ENCODE measurements around the gene TRIM45.

The TRIM45 gene

DNA sequence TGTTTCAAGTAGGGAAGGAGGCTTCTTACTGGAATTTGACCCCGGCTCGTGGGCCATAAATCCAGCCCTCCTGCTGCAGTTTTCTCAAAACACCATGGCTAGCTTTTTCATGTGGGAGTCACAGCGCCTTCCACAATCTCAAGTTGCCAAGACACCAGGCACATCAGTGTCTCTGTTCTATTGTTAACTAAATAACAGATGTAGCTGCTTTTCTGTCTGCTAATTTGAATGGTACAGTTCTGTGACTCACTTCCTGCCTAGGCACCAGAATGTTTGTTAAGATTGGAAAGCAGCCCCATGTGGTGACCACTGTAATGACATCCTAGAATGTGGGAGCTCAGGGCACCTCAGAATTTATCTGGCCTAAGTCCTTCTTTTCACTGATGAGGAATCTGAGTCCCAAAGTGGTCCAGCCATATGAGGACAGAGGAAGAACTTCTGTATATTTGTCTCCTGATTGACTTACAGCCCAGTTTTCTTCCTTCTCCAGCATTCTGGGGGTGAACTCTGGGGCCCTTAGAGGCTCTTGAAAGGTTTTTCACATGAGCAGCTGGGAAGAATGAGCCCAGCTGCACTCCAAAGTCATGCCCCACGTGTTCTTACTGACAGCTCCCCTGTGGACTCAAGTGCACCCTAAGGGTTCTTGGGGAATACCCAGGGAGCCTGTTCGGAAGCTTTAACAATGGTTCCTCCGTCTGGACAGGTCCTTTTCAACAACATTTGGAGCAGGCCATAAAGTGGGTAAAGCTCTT lies 27.5 kb downstream of the TRIM45 start:
- no peaks in the 10 kb centered on the region for H3K9me3 ChIP-seq (ENCODE audit: severe bottlenecking)
- ATAC-seq (ENCODE audit: low read depth) (peak; percentile 49), DNase-seq (ENCODE audit: low spot score) (no peak)
- H3K4me3 ChIP-seq (ENCODE audit: severe bottlenecking) = no peak overlapping the region
- no peaks in the 10 kb centered on the region for H3K27me3 ChIP-seq (ENCODE audit: insufficient read depth, poor library complexity, severe bottlenecking)
- peaks cover 23% of the 10 kb centered on the region for H3K4me1 ChIP-seq (ENCODE audit: insufficient read depth, poor library complexity, severe bottlenecking)
- TF ChIP-seq, protein P1, sequence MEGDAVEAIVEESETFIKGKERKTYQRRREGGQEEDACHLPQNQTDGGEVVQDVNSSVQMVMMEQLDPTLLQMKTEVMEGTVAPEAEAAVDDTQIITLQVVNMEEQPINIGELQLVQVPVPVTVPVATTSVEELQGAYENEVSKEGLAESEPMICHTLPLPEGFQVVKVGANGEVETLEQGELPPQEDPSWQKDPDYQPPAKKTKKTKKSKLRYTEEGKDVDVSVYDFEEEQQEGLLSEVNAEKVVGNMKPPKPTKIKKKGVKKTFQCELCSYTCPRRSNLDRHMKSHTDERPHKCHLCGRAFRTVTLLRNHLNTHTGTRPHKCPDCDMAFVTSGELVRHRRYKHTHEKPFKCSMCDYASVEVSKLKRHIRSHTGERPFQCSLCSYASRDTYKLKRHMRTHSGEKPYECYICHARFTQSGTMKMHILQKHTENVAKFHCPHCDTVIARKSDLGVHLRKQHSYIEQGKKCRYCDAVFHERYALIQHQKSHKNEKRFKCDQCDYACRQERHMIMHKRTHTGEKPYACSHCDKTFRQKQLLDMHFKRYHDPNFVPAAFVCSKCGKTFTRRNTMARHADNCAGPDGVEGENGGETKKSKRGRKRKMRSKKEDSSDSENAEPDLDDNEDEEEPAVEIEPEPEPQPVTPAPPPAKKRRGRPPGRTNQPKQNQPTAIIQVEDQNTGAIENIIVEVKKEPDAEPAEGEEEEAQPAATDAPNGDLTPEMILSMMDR (IDR thresholded peaks at IDR 0.05; ENCODE audit: poor library complexity, severe bottlenecking) = peak; percentile 52
- peak overlapping the region; percentile 83 for H3K27ac ChIP-seq (ENCODE audit: poor library complexity, severe bottlenecking)
- H3K36me3 ChIP-seq (ENCODE audit: low read depth) = peaks cover 76% of the 10 kb centered on the region

DNA sequence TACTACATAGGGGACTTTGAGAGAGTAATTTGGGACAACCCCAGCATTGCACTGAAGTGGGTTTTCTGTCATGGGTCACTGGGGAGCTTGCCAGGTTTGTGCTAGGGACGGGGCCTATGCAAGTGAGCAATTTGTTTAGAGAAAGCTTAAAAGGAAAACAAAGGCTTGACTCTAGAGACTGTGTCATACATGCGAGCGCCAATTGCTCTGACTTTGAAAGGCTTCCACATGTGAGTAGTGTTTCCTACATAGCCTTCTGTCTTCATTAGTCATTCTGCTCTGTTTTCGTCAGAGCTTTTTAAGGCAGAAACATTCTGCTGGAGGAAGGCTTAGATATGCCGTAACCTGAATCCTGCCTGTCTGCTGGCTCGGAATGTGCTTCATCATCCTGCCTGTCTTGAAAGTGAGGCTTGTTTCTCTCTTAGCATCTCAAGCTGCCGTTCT lies 28.4 kb downstream of the TRIM45 start:
- H3K4me3 ChIP-seq (ENCODE audit: severe bottlenecking) = no peak overlapping the region
- peak; percentile 72 for DNase-seq (ENCODE audit: low spot score)
- peaks cover 72% of the 10 kb centered on the region for H3K36me3 ChIP-seq (ENCODE audit: low read depth)
- peak overlapping the region; percentile 83 for H3K27ac ChIP-seq (ENCODE audit: poor library complexity, severe bottlenecking)
- peaks cover 23% of the 10 kb centered on the region for H3K4me1 ChIP-seq (ENCODE audit: insufficient read depth, poor library complexity, severe bottlenecking)
- peak; percentile 97 for ATAC-seq (ENCODE audit: low read depth)
- H3K27me3 ChIP-seq (ENCODE audit: insufficient read depth, poor library complexity, severe bottlenecking) = no peaks in the 10 kb centered on the region
- TF ChIP-seq, protein P1 (IDR thresholded peaks at IDR 0.05; ENCODE audit: poor library complexity, severe bottlenecking) = no peak
- H3K9me3 ChIP-seq (ENCODE audit: severe bottlenecking) = no peaks in the 10 kb centered on the region

DNA sequence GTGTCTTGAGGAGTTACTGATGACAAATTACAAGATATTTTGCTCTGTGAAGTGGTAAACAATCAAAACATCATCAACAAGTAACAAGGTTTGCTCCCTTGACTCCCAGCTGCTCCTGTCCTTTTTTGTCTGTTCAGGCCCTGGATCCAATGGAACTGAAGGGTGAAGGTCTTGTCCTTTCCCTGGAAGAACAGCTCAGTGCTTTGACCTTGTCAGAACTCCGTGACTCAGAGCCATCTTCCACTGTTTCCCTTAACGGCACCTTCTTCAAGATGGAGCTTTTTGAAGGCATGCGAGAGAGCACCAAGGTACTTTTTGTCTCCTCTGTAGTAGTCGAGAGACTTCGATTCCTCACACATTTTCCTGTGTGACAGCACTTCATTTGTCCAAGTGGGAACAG lies 29.0 kb downstream of the TRIM45 start:
- Histone ChIP-seq H3K27me3 (ENCODE audit: insufficient read depth, poor library complexity, severe bottlenecking) (no peaks in the 10 kb centered on the region), H3K4me3 (ENCODE audit: severe bottlenecking) (no peak overlapping the region), H3K27ac (ENCODE audit: poor library complexity, severe bottlenecking) (peak overlapping the region; percentile 83), H3K9me3 (ENCODE audit: severe bottlenecking) (no peaks in the 10 kb centered on the region), H3K4me1 (ENCODE audit: insufficient read depth, poor library complexity, severe bottlenecking) (peaks cover 23% of the 10 kb centered on the region), H3K36me3 (ENCODE audit: low read depth) (peaks cover 72% of the 10 kb centered on the region)
- TF ChIP-seq, protein P1 (IDR thresholded peaks at IDR 0.05; ENCODE audit: poor library complexity, severe bottlenecking) = no peak
- DNase-seq (ENCODE audit: low spot score) (no peak), ATAC-seq (ENCODE audit: low read depth) (no peak)

DNA sequence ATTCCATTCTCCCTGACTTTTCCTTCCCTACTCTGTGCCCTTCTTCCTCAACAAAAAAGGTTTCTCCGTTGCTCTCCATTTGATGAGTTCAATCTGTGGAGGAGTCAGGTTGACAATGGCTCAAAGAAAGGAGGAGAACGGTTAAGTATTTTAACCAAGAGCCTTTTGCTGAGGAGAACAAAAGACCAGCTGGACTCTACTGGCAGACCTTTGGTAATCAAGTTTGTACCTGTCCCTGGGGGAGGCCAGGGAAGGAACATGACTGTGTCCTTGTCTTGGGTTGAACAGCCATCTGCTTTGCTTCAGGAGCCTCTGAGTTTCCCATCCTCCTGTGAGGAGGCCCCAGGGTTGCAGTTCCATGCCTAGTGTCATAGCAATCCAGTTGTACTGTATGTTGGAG lies 31.6 kb downstream of the TRIM45 start:
- Histone ChIP-seq H3K27ac (ENCODE audit: poor library complexity, severe bottlenecking) (no peak overlapping the region), H3K36me3 (ENCODE audit: low read depth) (peaks cover 60% of the 10 kb centered on the region), H3K9me3 (ENCODE audit: severe bottlenecking) (no peaks in the 10 kb centered on the region), H3K4me3 (ENCODE audit: severe bottlenecking) (no peak overlapping the region), H3K4me1 (ENCODE audit: insufficient read depth, poor library complexity, severe bottlenecking) (peaks cover 23% of the 10 kb centered on the region), H3K27me3 (ENCODE audit: insufficient read depth, poor library complexity, severe bottlenecking) (no peaks in the 10 kb centered on the region)
- no peak for DNase-seq (ENCODE audit: low spot score)
- ATAC-seq (ENCODE audit: low read depth) = no peak
- TF ChIP-seq, protein P1 (IDR thresholded peaks at IDR 0.05; ENCODE audit: poor library complexity, severe bottlenecking) = no peak

DNA sequence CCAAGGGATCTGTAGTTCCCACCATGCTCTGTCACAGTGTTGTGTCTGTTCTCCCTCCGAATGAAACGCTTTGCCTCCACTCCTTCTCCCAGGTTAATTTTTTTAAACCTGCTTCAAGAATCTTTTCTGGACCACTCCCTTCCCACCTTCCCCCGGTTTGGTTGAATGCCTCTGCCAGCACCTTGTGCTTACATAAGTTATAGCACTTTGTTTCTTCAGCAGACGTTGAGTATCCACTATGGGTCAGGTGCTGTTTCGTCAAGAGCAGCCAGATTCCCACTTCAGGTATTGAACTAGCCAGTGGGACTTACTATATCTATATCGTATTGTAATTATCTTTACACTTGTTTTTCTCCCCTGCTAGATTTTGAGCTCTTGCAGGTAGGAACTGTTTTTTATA lies 33.9 kb downstream of the TRIM45 start:
- Histone ChIP-seq H3K4me3 (ENCODE audit: severe bottlenecking) (no peak overlapping the region), H3K9me3 (ENCODE audit: severe bottlenecking) (no peaks in the 10 kb centered on the region), H3K27me3 (ENCODE audit: insufficient read depth, poor library complexity, severe bottlenecking) (no peaks in the 10 kb centered on the region), H3K4me1 (ENCODE audit: insufficient read depth, poor library complexity, severe bottlenecking) (peaks cover 2% of the 10 kb centered on the region), H3K27ac (ENCODE audit: poor library complexity, severe bottlenecking) (no peak overlapping the region), H3K36me3 (ENCODE audit: low read depth) (peaks cover 60% of the 10 kb centered on the region)
- DNase-seq (ENCODE audit: low spot score) (no peak), ATAC-seq (ENCODE audit: low read depth) (no peak)
- TF ChIP-seq, protein P1 (IDR thresholded peaks at IDR 0.05; ENCODE audit: poor library complexity, severe bottlenecking) = no peak

All from RWPE2 (cell line).